Transverse colon (tissue), 4 donors: ENCODE results near the gene ERGIC3. TPM values are rescaled to one million over a fixed set of nuclear protein-coding genes. Genes with fewer than 3 reads are reported as not detected.
A peak's percentile ranks its signal among the peaks of the same experiment; 100 is the strongest.

ENCODE experiments used
- DNase-seq: peaks from one replicate; pipeline ENCODE4 v3.0.0-alpha.2; 2019
- H3K27ac ChIP-seq, 4 donors: fragments of 200-600 bp; sonication (generic); 2 replicates each; pipeline ENCODE4 v1.5.1; 2016 to 2018; ENCODE audit warnings: inconsistent platforms in 4 of 4
- H3K27me3 ChIP-seq: fragments of 200-600 bp; sonication (generic); 2 replicates; pipeline ENCODE4 v1.5.1; 2017; ENCODE audit warnings: inconsistent platforms
- H3K36me3 ChIP-seq, 4 donors: fragments of 200-600 bp; sonication (generic); 2 replicates each; pipeline ENCODE4 v1.5.1; 2017 to 2019; ENCODE audit warnings: inconsistent platforms in 4 of 4
- H3K4me1 ChIP-seq, 4 donors: fragments of 200-600 bp; sonication (generic); 2 replicates each; pipeline ENCODE4 v1.5.1; 2017 to 2020; ENCODE audit warnings: inconsistent platforms in 4 of 4
- H3K4me3 ChIP-seq, 4 donors: fragments of 200-600 bp; sonication (generic); 1 replicate in 1 of 4; 2 replicates in 3 of 4; pipeline versions ENCODE4 v1.5.1 to v1.6.1; 2017 to 2019; ENCODE audit warnings: inconsistent platforms in 4 of 4
- H3K9me3 ChIP-seq, 2 donors: fragments of 200-600 bp; sonication (generic); 2 replicates each; pipeline ENCODE4 v1.5.1; 2017 to 2019; ENCODE audit warnings: inconsistent platforms in 2 of 2
- CTCF ChIP-seq, 5 experiments: fragments of 200-600 bp in 3 of 5; fragments of 450-650 bp in 2 of 5; sonication (generic) in 3 of 5; IDR thresholded peaks; 1 replicate in 2 of 5; 2 replicates in 3 of 5; pipeline ENCODE4 v1.5.1; 2016 to 2017; ENCODE audit warnings: antibody characterized with exemption in 5 of 5, inconsistent platforms in 3 of 5, mild to moderate bottlenecking in 2 of 5, moderate library complexity in 1 of 5
- EP300 ChIP-seq: sonication (generic); formaldehyde crosslinking; IDR thresholded peaks from one replicate; pipeline ENCODE4 v1.6.1; 2017; ENCODE audit warnings: antibody characterized with exemption, low read depth
- POLR2A ChIP-seq: fragments of 450-650 bp; IDR thresholded peaks from one replicate; pipeline ENCODE4 v1.6.1; 2016; ENCODE audit warnings: antibody characterized with exemption, mild to moderate bottlenecking, moderate library complexity
- POLR2AphosphoS5 ChIP-seq, 3 donors: sonication (generic); formaldehyde crosslinking; IDR thresholded peaks; one replicate each; pipeline ENCODE4 v1.6.1; 2016; ENCODE audit warnings: antibody characterized with exemption in 3 of 3
- WGBS, 2 donors: methylation state at CpG; one replicate each; pipeline ENCODE4 v1.1.5; 2018; ENCODE audit warnings: low coverage in 1 of 2; 5-methylcytosine and 5-hydroxymethylcytosine counted together
- in situ Hi-C, 4 donors: fragments of 200-750 bp; cut with MboI; loops; one replicate each; pipeline versions ENCODE4 v1.15.0 to v1.15.1; 2017; ENCODE audit warnings: low sequenced_read_pairs in 3 of 4, low pct_ligation_motif_present in 1 of 4, low pct_unique_long_range_greater_than_20kb in 1 of 4
- intact Hi-C: fragments of 100-400 bp; cut with DNase I; formaldehyde crosslinking; loops from one replicate; pipeline ENCODE4 v1.15.1; 2023; ENCODE audit warnings: low total_unique reads
- total RNA-seq, 4 donors: library from RNA; depleted of rRNA; stranded (reverse); fragments of >200 nt; gene quantifications; one replicate each; pipeline ENCODE4 v1.1.0, GENCODE V29; 2016

Gene ERGIC3
- 100 to 1,000 TPM; 115 to 398 (median 237) TPM for total RNA-seq

GRCh38 chr20:35541783-35542662 lies at the start of gene ERGIC3:
TSS of gene ERGIC3 (plus strand) at chr20:35542078. CDS start at chr20:35542098, 20 bp downstream.
- Histone ChIP-seq H3K27me3 (no peaks in the 10 kb centered on the region), H3K27ac (peak within 1 kb of the TSS; percentile 81 to 89 (median 85)), H3K9me3 (no peaks in the 10 kb centered on the region), H3K4me3 (peak within 1 kb of the TSS; percentile 74 to 97 (median 81)), H3K36me3 (no peaks in the 10 kb centered on the region), H3K4me1 (peaks cover 0 to 15% (median 8%) of the 10 kb centered on the region in 4 donors)
- TF ChIP-seq CTCF (IDR thresholded peaks at IDR 0.05) (no peak), POLR2AphosphoS5 (IDR thresholded peaks at IDR 0.05) (peak; percentile 27 to 75 (median 61)), POLR2A (peak; percentile 74), EP300 (no peak)
- WGBS, 2 donors, result 0 to 7% methylated on average over 1 to 52 of the region's 57 CpGs
- intact Hi-C loops (no loop called here), in situ Hi-C loops (no loop called here)
- peak; percentile 99 for DNase-seq

- in situ Hi-C loops, result loop anchor here in 1 of 4 donors (25.0 kb wide), 1 partner anchor 395 kb away; no protein-coding TSS in a partner anchor
- no peaks in the 10 kb centered on the region for H3K27me3 ChIP-seq
- TF ChIP-seq CTCF (IDR thresholded peaks at IDR 0.05) (no peak), EP300 (no peak), POLR2AphosphoS5 (IDR thresholded peaks at IDR 0.05) (no peak), POLR2A (no peak)
- H3K4me3 ChIP-seq, result no peak overlapping the region
- H3K36me3 ChIP-seq, result peaks cover 0 to 41% (median 16%) of the 10 kb centered on the region in 4 donors
- no peak overlapping the region for H3K27ac ChIP-seq
- intact Hi-C loops, result no loop called here
- H3K4me1 ChIP-seq, result no peaks in the 10 kb centered on the region
- DNase-seq, result no peak
- 96 to 97% methylated on average over 4 to 6 of the region's 6 CpGs for WGBS, 2 donors
- H3K9me3 ChIP-seq, result no peaks in the 10 kb centered on the region
These were observed 49.5 kb upstream of the ERGIC3 start for GRCh38 chr20:35492352-35492751.

- Histone ChIP-seq H3K36me3 (peaks cover 0 to 62% (median 32%) of the 10 kb centered on the region in 4 donors), H3K4me1 (no peaks in the 10 kb centered on the region), H3K27me3 (no peaks in the 10 kb centered on the region), H3K9me3 (no peaks in the 10 kb centered on the region), H3K4me3 (no peak overlapping the region), H3K27ac (no peak overlapping the region)
- no peak for DNase-seq
- intact Hi-C loops, result no loop called here
- no peak for TF ChIP-seq EP300
- TF ChIP-seq CTCF (IDR thresholded peaks at IDR 0.05), result no peak
- TF ChIP-seq POLR2AphosphoS5 (IDR thresholded peaks at IDR 0.05), result no peak
- TF ChIP-seq POLR2A, result no peak
- in situ Hi-C loops, result loop anchor here in 1 of 4 donors (25.0 kb wide), 1 partner anchor 391 kb away; no protein-coding TSS in a partner anchor
- 97% methylated on average over 3 of the region's 3 CpGs; no CpG with 5 or more reads in 1 of the 2 donors for WGBS, 2 donors
These were observed 45.4 kb upstream of the ERGIC3 start for GRCh38 chr20:35496481-35496880.

- Histone ChIP-seq H3K4me1 (no peaks in the 10 kb centered on the region), H3K36me3 (peaks cover 0 to 65% (median 33%) of the 10 kb centered on the region in 4 donors), H3K4me3 (no peak overlapping the region), H3K9me3 (no peaks in the 10 kb centered on the region), H3K27me3 (no peaks in the 10 kb centered on the region), H3K27ac (peak overlapping the region; percentile 13 to 52 (median 26))
- no peak for DNase-seq
- no peak for TF ChIP-seq CTCF (IDR thresholded peaks at IDR 0.05)
- TF ChIP-seq POLR2AphosphoS5 (IDR thresholded peaks at IDR 0.05), result no peak
- no peak for TF ChIP-seq POLR2A
- WGBS, 2 donors, result 99% methylated on average over 5 of the region's 5 CpGs; no CpG with 5 or more reads in 1 of the 2 donors
- in situ Hi-C loops, result loop anchor here in 1 of 4 donors (25.0 kb wide), 1 partner anchor 390 kb away; no protein-coding TSS in a partner anchor
- intact Hi-C loops, result no loop called here
These were observed 44.6 kb upstream of the ERGIC3 start for GRCh38 chr20:35497320-35497719.
